Skeletal muscle satellite cell (primary cell): ENCODE measurements around the gene SLC49A3.
A peak's percentile ranks its signal among the peaks of the same experiment; 100 is the strongest.
"Not testable (repeated sequence)": the region's sequence is repeated elsewhere in the genome, so short reads cannot be mapped to it uniquely, and the experiment has no call there.

Experiments
- H3K27me3 ChIP-seq: 2 replicates; pipeline ENCODE4 v1.7.0; 2013; ENCODE audit warnings: low read length; ENCODE audit not compliant: control insufficient read depth, insufficient read depth
- H3K36me3 ChIP-seq: 2 replicates; pipeline ENCODE4 v1.7.0; 2013; ENCODE audit warnings: mild to moderate bottlenecking, control low read depth, low read length; ENCODE audit not compliant: insufficient read depth
- H3K4me1 ChIP-seq: 2 replicates; pipeline ENCODE4 v1.7.0; 2013; ENCODE audit warnings: low read length; ENCODE audit not compliant: control insufficient read depth, insufficient read depth
- H3K4me2 ChIP-seq: 2 replicates; pipeline ENCODE4 v1.7.0; 2013; ENCODE audit warnings: mild to moderate bottlenecking, low read length
- H3K4me3 ChIP-seq: 2 replicates; pipeline ENCODE4 v1.7.0; 2013; ENCODE audit warnings: low read length
- H3K9ac ChIP-seq: 2 replicates; pipeline ENCODE4 v1.7.0; 2013; ENCODE audit warnings: mild to moderate bottlenecking, low read depth, low read length, moderate library complexity
- H3K9me3 ChIP-seq: replicated peaks from 2 replicates; pipeline ENCODE4 v1.7.0; 2013; ENCODE audit warnings: mild to moderate bottlenecking, control low read depth, low read length

SLC49A3 gene

GRCh38 chr4:676871-677235, 12.1 kb downstream of the SLC49A3 start:
- Histone ChIP-seq H3K4me1 (peaks cover 45% of the 10 kb centered on the region), H3K4me3 (no peak overlapping the region)

GRCh38 chr4:675980-676870, 12.7 kb downstream of the SLC49A3 start:
- Histone ChIP-seq H3K36me3 (peaks cover 9% of the 10 kb centered on the region), H3K27me3 (no peaks in the 10 kb centered on the region), H3K4me2 (peak overlapping the region; percentile 95), H3K4me1 (peaks cover 45% of the 10 kb centered on the region), H3K9me3 (no peaks in the 10 kb centered on the region), H3K4me3 (no peak overlapping the region), H3K9ac (peak overlapping the region; percentile 98)

More at GRCh38 chr4:676871-677235, 12.1 kb downstream of the SLC49A3 start:
- no peak overlapping the region for H3K9ac ChIP-seq
- H3K36me3 ChIP-seq: peaks cover 7% of the 10 kb centered on the region
- H3K4me2 ChIP-seq: no peak overlapping the region
- H3K27me3 ChIP-seq: no peaks in the 10 kb centered on the region
- no peaks in the 10 kb centered on the region for H3K9me3 ChIP-seq

- H3K9ac ChIP-seq: peak overlapping the region; percentile 98
- H3K4me2 ChIP-seq: peak overlapping the region; percentile 95
- H3K9me3 ChIP-seq: no peaks in the 10 kb centered on the region
- peaks cover 14% of the 10 kb centered on the region for H3K36me3 ChIP-seq
- peak overlapping the region; percentile 96 for H3K4me3 ChIP-seq
- no peaks in the 10 kb centered on the region for H3K27me3 ChIP-seq
- H3K4me1 ChIP-seq: peaks cover 36% of the 10 kb centered on the region
These were observed 13.7 kb downstream of the SLC49A3 start for GRCh38 chr4:675036-675882.

- peak within 1 kb of the TSS; percentile 98 for H3K9ac ChIP-seq
- H3K36me3 ChIP-seq: peaks cover 14% of the 10 kb centered on the region
- no peaks in the 10 kb centered on the region for H3K27me3 ChIP-seq
- H3K4me2 ChIP-seq: peak within 1 kb of the TSS; percentile 100
- peak within 1 kb of the TSS; percentile 96 for H3K4me3 ChIP-seq
- H3K9me3 ChIP-seq: no peaks in the 10 kb centered on the region
- H3K4me1 ChIP-seq: peaks cover 36% of the 10 kb centered on the region
These were observed 14.5 kb downstream of the SLC49A3 start, which contains the start of the genes ATP5ME and MYL5 for GRCh38 chr4:674172-675035. Gene ATP5ME, minus strand, starts transcription at chr4:674276. Its CDS starts 29 bp downstream, at chr4:674247. Gene MYL5, plus strand, starts transcription at chr4:674542. Its CDS starts 3,485 bp downstream, at chr4:678027.

- peaks cover 36% of the 10 kb centered on the region for H3K4me1 ChIP-seq
- H3K9ac ChIP-seq: peak overlapping the region; percentile 88
These were observed 15.4 kb downstream of the SLC49A3 start for GRCh38 chr4:673349-674091.

GRCh38 chr4:671769-672168, 17.2 kb downstream of the SLC49A3 start:
- Histone ChIP-seq H3K27me3 (peaks cover 10% of the 10 kb centered on the region), H3K9ac (no peak overlapping the region), H3K4me3 (no peak overlapping the region), H3K36me3 (peaks cover 14% of the 10 kb centered on the region), H3K9me3 (no peaks in the 10 kb centered on the region), H3K4me1 (peaks cover 19% of the 10 kb centered on the region), H3K4me2 (no peak overlapping the region)

More at GRCh38 chr4:673349-674091, 15.4 kb downstream of the SLC49A3 start:
- Histone ChIP-seq H3K36me3 (peaks cover 14% of the 10 kb centered on the region), H3K9me3 (no peaks in the 10 kb centered on the region), H3K4me2 (peak overlapping the region; percentile 100), H3K27me3 (no peaks in the 10 kb centered on the region), H3K4me3 (peak overlapping the region; percentile 96)

GRCh38 chr4:669806-670559, 19.0 kb downstream of the SLC49A3 start:
- not testable (repeated sequence) for H3K4me2 ChIP-seq, H3K4me1 ChIP-seq, H3K9ac ChIP-seq, H3K9me3 ChIP-seq, H3K4me3 ChIP-seq
- peaks cover 27% of the 10 kb centered on the region for H3K27me3 ChIP-seq
- H3K36me3 ChIP-seq: peaks cover 14% of the 10 kb centered on the region

GRCh38 chr4:668219-668618, 20.7 kb downstream of the SLC49A3 start:
- not testable (repeated sequence) for H3K9me3 ChIP-seq, H3K4me3 ChIP-seq, H3K9ac ChIP-seq, H3K4me1 ChIP-seq, H3K4me2 ChIP-seq
- peaks cover 44% of the 10 kb centered on the region for H3K27me3 ChIP-seq
- peaks cover 14% of the 10 kb centered on the region for H3K36me3 ChIP-seq

GRCh38 chr4:667545-667925, 21.4 kb downstream of the SLC49A3 start:
- Histone ChIP-seq H3K4me2 (no peak overlapping the region), H3K4me1 (no peaks in the 10 kb centered on the region), H3K9me3 (no peaks in the 10 kb centered on the region), H3K4me3 (no peak overlapping the region), H3K27me3 (peaks cover 48% of the 10 kb centered on the region), H3K9ac (no peak overlapping the region), H3K36me3 (peaks cover 14% of the 10 kb centered on the region)
